ENCODE measurements around the gene HOXC11.

HOXC11 gene

GRCh38 chr12:53944209-53944608 is 28.7 kb upstream of the HOXC11 start:
- no peak for DNase-seq

DNA sequence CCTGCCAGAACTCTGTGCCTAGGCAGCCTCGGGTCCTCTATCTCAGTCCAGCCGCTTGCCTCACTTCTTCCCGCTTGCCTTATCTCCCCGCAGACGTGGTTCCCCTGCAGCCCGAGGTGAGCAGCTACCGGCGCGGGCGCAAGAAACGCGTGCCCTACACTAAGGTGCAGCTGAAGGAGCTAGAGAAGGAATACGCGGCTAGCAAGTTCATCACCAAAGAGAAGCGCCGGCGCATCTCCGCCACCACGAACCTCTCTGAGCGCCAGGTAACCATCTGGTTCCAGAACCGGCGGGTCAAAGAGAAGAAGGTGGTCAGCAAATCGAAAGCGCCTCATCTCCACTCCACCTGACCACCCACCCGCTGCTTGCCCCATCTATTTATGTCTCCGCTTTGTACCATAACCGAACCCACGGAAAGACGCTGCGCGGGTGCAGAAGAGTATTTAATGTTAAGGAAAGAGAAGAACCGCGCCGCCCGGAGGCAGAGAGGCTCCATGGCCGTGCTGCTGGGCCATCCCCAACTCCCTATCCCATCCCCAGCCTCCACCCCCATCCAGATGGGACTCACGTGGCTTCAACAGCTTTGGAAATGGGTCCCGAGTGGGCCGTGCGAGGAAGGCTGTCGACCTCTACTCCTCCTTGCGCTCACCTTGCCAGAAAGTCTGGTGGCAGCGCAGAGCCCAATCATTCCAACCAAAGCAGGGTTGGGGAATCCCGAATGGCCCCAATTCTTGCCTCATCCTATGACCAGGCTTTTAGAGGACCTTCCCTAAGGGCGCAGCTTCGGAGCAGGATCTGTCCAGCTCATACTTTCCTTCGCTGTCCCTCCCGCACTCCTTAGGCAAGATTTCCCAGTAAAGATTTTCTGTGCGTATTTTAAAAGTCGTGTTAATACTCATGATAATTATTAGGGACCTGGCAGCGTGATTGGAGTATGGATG is 27.7 kb upstream of the HOXC11 start:
- no peak for DNase-seq

- DNase-seq = no peak
These were observed 25.2 kb upstream of the HOXC11 start for GRCh38 chr12:53947743-53948142.

- DNase-seq = no peak
These were observed 24.0 kb upstream of the HOXC11 start for GRCh38 chr12:53948650-53949593.

- no peak for DNase-seq
These were observed 23.1 kb upstream of the HOXC11 start for GRCh38 chr12:53949631-53950436.

DNA sequence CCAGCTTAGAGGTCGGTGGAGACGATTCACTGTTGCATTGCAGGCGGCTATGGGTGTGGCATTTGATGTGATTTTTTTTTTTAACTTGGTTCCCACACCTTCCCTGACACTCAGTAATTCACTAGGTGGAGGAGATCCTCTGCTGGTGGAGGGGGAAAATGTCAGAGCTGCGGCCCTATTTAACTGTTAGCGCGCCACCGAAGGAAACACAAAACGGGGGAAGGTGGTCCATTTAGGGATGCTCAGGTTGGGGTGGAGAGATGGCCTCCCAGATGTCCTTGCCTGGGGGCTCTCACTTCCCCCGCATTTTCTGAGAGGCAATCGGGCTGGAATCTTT is 22.5 kb upstream of the HOXC11 start:
- DNase-seq = no peak

- no peak for DNase-seq
These were observed 21.9 kb upstream of the HOXC11 start for GRCh38 chr12:53950789-53951576.

DNA sequence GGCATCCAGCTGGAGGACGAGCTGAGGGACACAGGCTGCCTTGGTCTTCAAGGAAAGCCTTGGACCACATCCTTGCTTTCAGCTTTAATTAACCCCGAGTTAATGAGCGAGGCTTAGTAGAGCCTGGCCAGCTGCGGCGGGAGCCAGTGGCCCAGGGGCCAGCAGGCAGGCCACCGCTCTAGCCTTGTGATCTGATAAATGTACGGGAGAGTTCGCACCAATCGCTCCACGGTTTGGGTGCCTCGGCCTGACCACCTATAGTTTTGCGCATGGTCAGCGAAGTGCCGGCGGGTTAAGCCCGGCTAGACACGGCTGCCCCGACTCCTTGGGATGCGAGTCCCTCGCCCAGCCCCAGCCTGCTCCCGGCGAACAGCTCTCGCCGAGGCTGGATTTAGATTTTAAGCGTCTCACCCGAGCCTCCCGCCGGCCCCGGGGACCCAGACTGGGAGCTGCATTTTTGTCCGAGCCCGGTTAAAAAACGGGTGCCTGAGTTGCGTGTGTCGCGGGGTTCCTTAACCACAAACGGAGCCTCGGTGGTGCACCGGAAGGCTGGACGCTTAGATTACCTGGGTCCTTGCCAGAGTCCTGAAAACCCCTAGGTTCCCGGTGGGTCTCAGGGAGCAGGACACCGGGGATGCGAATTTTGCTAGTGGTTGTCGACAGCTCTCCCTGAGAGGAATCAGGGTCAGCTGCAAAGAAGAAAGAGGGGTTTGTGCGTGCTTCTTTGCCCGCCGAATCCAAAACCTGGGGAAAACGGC is 21.2 kb upstream of the HOXC11 start:
- no peak for DNase-seq

DNA sequence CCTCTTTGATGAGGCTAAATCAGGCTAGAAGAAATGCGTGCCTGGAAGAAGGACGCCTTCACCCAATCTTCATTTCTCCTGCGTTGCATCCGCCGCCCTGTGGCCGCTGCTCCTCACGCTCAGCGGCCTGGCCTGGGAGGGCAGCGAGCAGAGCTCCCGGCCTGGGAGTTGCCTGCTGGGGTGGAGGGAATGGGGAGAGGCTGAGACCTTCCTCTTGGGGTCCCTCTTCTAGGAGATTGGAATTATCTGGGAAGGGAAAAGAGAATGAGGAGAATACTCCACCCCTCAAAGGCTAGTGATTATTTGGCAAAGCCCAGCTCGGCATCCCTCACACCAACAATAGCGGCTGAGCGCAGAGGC is 20.6 kb upstream of the HOXC11 start:
- DNase-seq = no peak

GRCh38 chr12:53952871-53953734 is 19.8 kb upstream of the HOXC11 start:
- no peak for DNase-seq

GRCh38 chr12:53953831-53954693 is 18.9 kb upstream of the HOXC11 start:
- no peak for DNase-seq

GRCh38 chr12:53954694-53955035 is 18.3 kb upstream of the HOXC11 start, which contains the start of gene HOXC12:
HOXC12 (plus strand) TSS chr12:53954903; CDS start chr12:53954930, 27 bp downstream.
- DNase-seq = no peak

- DNase-seq = no peak
These were observed 17.7 kb upstream of the HOXC11 start for GRCh38 chr12:53955036-53955775.

DNA sequence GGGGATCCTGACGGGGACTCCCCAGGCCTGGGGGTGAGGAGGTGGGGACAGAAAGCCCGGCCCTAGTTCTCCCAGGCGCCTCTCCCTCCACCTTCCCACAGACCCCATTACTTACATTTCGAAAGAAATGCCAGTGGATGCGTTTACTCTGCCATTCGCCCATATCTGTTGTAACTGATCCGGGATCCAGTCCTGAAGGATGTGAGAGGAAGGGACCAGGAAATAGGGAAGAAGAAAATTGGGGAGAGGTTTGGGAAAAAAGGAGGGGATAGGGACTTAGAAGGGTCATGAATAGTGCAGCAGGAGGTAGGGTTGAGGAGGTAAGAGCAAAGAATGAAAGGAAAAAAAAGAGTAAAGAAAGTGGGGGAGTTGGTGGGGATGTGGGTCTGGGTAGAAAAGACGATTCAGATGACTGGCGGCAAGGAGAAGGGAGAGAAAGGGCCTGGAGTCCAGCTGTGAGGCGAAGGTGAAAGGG is 17.1 kb upstream of the HOXC11 start:
- DNase-seq = no peak

DNA sequence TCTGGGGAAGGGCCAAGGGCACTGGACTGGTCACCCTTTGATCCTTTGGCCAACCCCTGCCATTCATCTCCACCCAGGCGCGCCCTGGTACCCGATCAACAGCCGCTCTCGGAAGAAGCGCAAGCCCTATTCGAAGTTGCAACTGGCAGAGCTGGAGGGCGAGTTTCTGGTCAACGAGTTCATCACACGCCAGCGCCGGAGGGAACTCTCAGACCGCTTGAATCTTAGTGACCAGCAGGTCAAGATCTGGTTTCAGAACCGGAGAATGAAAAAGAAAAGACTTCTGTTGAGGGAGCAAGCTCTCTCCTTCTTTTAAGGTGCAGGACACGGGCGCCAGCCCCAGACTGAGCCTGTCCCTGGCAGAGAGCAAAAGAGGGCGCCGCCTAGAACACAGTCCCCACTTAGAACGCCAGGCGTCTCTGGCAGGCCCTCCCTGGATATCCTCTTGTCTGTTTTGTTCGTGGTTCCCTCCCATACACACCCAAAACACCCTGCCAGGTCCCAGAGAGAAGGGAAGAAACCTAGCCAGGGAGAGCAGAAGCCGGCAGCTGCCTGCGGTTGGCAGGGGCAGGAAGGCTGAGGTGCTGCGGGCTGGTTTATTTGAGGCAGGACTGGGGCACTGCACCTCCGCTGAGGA is 16.6 kb upstream of the HOXC11 start:
- DNase-seq = no peak

GRCh38 chr12:53956914-53957536 is 15.9 kb upstream of the HOXC11 start:
- no peak for DNase-seq

- DNase-seq = no peak
These were observed 14.8 kb upstream of the HOXC11 start for GRCh38 chr12:53958128-53958527.

Measured in NCI-H2029 treated with DMSO at 0.1 percent for 48 hours (cell line).